HT-29 (cell line): ENCODE measurements around the gene OBP2B. TPM values are rescaled to one million over a fixed set of nuclear protein-coding genes. Genes with fewer than 3 reads are reported as not detected.
"Not testable (repeated sequence)": the region's sequence is repeated elsewhere in the genome, so short reads cannot be mapped to it uniquely, and the experiment has no call there.

Experiments
- DNase-seq: peaks from one replicate; pipeline ENCODE4 v3.0.0-alpha.2; 2015; ENCODE audit warnings: low spot score
- total RNA-seq: library from RNA; depleted of rRNA; stranded (reverse); fragments of >200 nt; shearing (Covaris generic); gene quantifications from 2 replicates; pipeline ENCODE4 v1.2.3, GENCODE V29; 2014

OBP2B gene
- total RNA-seq, 1 experiment from 2014 or later: not detected

GRCh38 chr9:133223159-133223756, 14.2 kb upstream of the OBP2B start:
- DNase-seq: not testable (repeated sequence)

DNA sequence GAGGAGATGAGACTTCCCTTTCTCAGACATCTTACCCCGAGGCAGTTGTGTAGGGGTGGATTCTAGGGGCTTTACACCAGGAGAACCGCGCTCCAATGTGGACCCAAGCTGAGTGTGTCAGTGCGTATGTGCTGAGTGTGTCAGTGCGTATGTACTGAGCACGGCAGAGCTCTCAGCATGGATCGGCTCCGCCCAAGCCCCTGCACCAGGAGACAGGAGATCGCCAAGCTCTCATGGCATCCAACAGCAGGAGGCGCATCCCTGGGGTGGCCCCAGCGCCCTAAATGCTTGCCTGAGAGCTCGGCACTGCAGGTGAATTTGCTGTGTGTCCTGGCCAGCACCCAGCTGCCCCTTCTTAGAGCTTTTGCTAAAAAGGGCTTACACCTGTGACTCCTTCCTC, 12.9 kb upstream of the OBP2B start:
- DNase-seq: not testable (repeated sequence)

DNA sequence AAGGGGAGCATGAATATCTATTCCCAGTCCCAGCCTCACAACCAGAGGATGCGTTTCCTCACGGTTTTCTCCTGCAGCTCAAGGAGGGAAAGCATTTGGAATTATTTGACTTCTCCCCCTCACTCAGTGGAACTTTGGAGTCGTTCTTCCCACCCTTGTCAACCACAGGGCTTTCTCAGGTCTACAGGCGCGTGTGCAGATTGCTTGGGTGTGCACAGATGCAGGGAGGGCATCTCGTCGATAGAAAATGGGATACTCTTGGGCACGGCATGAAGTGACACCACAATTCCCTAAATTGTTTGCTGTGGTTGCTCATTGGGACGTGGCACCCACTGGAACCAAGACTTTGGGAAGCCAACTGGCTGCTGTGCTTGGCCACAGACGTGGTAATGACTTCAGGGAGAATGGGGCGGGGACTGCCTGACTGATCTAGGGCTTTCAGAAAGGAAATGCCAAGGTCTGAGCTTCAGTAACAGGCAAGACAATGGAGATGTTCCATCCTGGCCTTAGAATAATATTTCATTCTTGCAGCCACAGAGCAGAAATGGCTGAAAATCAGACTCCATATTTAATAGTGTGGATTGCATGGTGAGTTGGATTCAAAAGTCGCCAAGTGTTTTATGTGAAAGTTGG, 12.2 kb upstream of the OBP2B start:
- DNase-seq: no peak

DNA sequence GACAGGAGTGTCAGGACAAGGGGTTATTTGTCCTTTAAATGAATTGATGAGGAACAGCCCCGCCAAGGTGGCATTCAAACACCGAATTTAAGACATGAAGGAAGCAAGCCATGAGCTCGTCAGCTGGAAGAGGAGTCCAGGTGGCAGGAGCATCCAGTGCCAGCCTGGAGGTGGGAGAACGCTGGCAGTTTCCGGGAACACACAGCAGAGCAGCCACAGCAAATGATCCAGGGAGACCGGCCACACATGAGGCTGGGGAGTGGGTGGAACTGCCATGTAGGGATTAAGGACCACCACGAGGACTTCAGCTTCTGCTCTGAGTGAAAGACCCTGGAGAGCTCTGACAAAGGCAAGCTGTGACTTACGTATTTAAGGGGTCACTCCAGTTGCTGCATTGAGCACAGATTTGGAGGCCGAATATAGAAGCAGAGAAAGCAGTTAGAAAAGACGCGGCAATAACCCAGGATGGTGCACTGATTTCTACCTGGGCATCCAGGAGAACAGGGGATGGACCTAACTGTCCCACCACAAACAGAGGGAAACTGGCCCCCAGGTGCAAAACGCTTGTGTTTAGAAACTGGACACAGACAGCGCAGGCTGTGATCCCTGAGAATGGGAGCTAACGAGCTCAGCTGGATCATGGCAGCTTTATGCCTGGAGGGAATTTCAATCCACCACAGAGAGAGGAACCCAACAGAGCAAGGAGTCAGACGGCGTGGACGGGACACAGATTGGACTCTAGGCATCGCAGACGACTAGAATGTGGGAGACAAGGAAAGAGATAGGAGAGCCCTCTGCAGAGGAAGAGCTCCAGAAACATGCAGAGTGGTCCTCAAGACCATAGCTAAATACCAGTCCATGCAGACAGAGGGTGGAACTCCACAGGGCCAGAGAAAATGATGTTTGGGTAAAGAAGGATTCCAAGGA, 9.3 kb upstream of the OBP2B start:
- DNase-seq: not testable (repeated sequence)

GRCh38 chr9:133217333-133217988, 8.4 kb upstream of the OBP2B start:
- DNase-seq: not testable (repeated sequence)

- peak; percentile 17 for DNase-seq
These were observed 5.2 kb upstream of the OBP2B start for GRCh38 chr9:133214276-133214675.

GRCh38 chr9:133210609-133211008, 1.6 kb upstream of the OBP2B start:
- DNase-seq: no peak

- DNase-seq: peak; percentile 8
These were observed 1.1 kb upstream of the OBP2B start for GRCh38 chr9:133210202-133210532.

DNA sequence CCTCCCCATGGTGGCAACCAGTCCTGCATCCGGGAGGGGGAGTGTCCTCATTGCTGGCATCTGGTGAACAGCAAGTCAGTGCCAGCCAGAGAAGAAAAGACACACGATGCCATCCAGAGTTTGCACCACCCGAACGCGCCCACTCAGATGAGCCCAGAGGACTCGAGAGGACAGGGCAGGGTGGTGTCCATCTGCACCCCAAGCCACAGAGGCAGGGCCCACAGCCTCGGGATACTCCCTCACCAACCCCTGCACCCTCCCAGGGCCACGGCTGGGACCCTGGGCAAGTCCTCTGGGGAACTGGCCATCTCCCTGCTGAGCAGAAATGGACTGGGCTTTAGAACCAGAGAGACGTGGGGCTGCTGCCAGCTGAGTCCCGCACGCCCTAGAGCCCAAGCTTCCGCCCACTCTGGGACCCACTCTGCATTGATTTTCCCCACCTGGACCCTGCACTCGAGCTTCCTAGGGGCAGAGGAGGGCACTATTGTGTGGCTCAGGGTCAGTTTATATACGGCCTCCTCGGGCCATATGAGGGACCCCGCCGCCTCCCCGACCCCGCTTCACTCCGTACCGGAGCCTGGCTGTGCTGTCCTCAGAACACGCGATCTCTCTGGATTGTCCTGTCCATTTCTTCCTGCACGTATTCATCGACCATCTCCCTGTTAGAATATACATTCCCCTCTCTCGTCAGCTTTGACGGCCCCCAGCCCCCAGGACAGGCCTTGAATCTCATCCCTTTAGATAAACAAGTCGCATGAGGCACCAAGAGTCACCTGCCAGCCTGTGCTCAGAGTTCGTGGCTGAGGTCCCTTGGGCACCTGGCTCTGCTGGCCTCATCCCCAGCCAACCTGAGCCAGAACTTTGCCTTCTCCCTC, 514 bp upstream of the OBP2B start:
- not testable (repeated sequence) for DNase-seq

DNA sequence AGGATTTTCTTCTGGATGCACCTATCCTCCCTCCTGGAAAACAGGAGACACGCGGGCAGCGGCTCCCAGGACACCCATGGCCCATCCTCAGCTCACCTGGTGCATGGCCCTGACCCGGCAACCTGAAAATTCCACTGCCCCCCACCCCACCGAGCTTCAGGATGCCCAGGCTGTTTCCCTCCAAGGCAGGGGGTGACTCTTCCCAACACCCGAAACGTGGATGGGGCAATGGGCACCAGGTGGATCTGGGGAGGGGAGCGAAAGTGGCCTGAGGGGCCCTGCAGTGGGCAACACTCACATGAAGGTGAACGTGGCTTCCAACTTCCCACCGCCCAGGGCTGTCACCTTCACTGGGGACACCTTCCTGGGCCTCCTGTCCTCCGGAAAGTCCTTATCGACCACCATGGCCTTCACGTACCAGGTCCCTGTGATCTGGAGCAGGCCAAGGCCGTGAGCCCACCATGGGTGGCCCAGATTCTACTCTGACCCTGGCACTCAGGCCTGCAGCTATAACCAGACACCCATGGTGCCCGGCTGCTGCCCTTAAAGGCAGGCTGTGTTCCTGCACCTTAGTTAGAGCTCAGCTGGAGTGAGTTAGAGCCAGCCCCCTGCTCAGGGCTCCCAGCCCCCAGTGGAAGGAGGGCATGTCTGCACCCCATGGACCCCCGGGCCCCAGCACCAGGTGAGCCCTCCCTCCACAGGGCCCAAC, 725 bp downstream of the OBP2B start:
- not testable (repeated sequence) for DNase-seq

DNA sequence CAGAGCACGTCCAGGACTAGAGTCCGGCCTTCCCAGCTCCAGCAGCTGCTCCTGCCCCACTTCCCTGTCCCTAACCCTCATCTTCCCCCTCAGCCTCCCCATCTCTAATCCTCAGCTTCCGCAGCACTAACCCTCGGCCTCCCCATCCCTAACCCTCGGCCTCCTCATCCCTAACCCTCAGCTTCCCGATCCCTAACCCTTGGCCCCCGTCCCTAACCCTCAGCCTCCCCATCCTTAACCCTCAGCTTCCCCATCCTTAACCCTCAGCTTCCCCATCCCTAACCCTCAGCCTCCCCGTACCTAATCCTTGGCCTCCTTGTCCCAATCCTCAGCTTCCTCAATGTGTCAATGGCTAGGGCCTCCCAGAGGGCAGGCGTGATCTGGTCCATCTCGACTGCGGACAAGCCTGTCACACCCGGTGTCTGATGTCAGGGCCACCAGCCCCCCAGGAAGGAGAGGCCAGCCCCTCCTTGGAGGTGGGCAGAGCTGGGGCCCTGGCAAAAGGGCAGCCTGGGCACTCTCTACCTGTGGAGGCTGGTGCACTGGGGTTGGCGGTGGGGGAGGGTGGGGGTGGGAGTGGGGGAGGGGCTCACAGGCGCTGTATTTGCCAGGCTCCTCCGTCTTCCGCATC, 1.4 kb downstream of the OBP2B start:
- DNase-seq: no peak

GRCh38 chr9:133207021-133207531, 2.0 kb downstream of the OBP2B start:
- no peak for DNase-seq

DNA sequence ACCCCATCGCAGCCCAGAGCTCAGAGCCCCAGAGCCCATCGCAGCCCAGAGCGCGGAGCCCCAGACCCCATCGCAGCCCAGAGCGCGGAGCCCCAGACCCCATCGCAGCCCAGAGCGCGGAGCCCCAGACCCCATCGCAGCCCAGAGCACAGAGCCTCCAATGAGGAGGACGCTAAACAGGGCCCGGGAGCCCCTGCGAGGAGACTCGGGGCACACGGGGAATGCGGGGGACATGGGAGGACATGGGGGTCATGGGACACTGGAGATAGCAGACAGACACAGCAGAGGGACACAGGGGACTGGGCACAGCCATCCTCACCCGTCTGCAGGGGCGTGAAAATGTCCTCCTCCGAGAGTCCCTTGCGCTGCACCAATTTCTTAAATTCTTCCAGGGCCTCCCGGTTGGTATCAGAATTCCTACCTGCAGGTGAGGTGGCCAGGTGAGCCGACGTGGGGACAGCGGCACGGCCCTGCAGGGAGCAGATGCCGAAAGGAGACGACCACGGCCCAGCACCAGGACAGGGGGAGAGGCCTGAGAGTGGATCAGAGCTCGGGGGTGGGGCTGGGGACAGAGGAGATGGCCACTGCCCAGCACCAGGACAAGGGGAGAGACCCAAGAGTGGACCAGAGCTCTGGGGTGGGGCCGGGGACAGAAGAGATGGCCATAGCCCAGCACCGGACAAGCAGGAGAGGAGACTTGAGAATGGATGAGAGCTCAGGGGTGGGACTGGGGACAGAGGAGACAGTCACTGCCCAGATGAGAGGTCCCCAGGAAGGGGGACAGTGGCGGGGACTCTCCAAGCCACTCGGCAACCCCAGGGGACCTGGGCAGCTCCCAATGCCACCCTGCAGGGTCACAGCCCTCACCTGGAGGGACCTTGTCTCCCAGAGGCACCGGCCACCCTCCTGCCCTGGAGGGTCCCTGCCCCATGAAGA, 2.8 kb downstream of the OBP2B start:
- DNase-seq: no peak

- DNase-seq: not testable (repeated sequence)
These were observed 3.6 kb downstream of the OBP2B start for GRCh38 chr9:133205481-133205887.

DNA sequence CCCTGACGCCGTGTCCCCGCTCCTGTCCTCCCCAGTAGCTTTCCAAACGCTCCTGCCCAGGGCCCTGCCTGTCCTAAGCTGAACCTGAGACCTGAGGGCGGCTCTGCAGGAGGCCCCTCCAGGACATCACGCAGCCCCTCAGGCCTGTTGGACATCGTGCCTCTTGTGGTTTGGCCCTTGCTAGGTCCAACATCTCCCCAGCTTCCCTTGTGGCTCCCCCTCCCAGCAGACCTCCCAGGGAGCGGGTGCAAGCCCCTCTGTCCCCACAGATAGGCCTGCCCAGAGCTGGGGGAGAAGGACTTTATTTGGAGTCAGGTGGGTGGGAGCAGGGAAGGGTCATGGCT, 4.1 kb downstream of the OBP2B start:
- no peak for DNase-seq

GRCh38 chr9:133204335-133204992, 4.6 kb downstream of the OBP2B start:
- no peak for DNase-seq

DNA sequence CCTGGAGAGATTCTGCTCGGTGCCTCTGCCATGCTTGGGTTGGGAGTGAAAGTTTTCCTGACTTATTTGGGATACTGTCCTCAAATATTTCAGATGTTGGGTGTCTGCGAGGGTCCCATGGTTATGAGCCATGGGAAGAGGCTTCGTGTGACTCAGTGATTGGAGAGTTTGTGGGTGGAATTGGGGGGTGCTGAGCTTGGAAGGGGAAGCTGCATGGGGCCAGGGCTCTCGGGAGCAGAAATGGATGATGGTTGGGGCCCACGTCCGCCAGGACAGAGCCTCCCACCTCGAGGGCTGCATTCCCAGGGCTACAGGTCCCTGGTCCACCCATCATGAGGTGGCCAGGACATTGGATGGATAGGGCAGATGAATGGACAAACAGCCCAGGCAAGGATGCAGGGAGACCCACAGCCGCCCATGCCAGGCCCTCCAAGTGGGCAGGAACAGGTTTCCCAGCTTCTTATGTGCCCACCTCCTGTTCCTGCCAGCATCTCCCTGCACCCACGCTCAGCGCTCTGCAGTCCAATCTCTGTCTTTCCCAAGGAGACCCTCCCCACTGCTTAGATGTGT, 5.5 kb downstream of the OBP2B start:
- no peak for DNase-seq
